SH-SY5Y (cell line): Measurements from ENCODE around the gene ITSN1.

ENCODE experiments used
- GATA2 ChIP-seq: IDR thresholded peaks from 2 replicates; pipeline ENCODE4 v1.6.1; 2011; ENCODE audit warnings: mild to moderate bottlenecking, low read depth, low read length
- GATA3 ChIP-seq: IDR thresholded peaks from 2 replicates; pipeline ENCODE4 v1.6.1; 2011; ENCODE audit warnings: low read depth, mild to moderate bottlenecking, low read length, moderate library complexity

- TF ChIP-seq GATA2 (no peak), GATA3 (no peak)
Observed at GRCh38 chr21:33855190-33855589, 212.9 kb downstream of the ITSN1 start.
